T-cell (primary cell): ENCODE results near the gene SERPINC1. TPM values are rescaled to one million over a fixed set of nuclear protein-coding genes. Genes with fewer than 3 reads are reported as not detected.

Experiments used
- ATAC-seq, 4 experiments: fragments of 200-7000 bp in 3 of 4; fragments of 150-1000 bp in 1 of 4; cut with Tn5 transposase; replicated peaks in 1 of 4; 1 replicate in 3 of 4; 2 replicates in 1 of 4; pipeline ENCODE4 v1.10.0; 2021; ENCODE audit warnings: moderate library complexity in 3 of 4, mild to moderate bottlenecking in 2 of 4, moderate number of reproducible peaks in 1 of 4
- CTCF ChIA-PET, 2 donors: fragments of 300-600 bp; sonication (Branson Sonifier 250); formaldehyde crosslinking; loops; one replicate each; lab custom pipeline; 2022; ENCODE audit warnings: antibody characterized with exemption in 2 of 2; lab: Charles Lee
- POLR2A ChIA-PET, 2 donors: fragments of 300-600 bp; sonication (Branson Sonifier 250); formaldehyde crosslinking; loops; one replicate each; lab custom pipeline; 2022; ENCODE audit warnings: antibody characterized with exemption in 2 of 2; lab: Charles Lee
- DNase-seq, 35 experiments: peaks; one replicate each; pipeline versions ENCODE4 v3.0.0 to v3.0.0-alpha.2; 2013 to 2023
- H3K27ac ChIP-seq: one replicate; pipeline ENCODE4 v1.5.1; 2013; ENCODE audit warnings: low read length
- H3K27me3 ChIP-seq, 2 experiments: replicated peaks in 1 of 2; 1 replicate in 1 of 2; 2 replicates in 1 of 2; pipeline versions ENCODE4 v1.6.1 to v1.7.0; 2013; ENCODE audit warnings: low read length in 1 of 2, mixed read lengths in 1 of 2; ENCODE audit not compliant: control insufficient read depth in 2 of 2, insufficient read depth in 2 of 2; ENCODE audit errors: extremely low read depth in 1 of 2
- H3K36me3 ChIP-seq, 2 donors: 1 replicate in 1 of 2; 2 replicates in 1 of 2; pipeline versions ENCODE4 v1.6.1 to v1.7.0; 2013; ENCODE audit warnings: low read length in 1 of 2; ENCODE audit not compliant: control insufficient read depth in 2 of 2, insufficient read depth in 1 of 2; ENCODE audit errors: extremely low read depth in 1 of 2
- H3K4me1 ChIP-seq, 2 experiments: 1 replicate in 1 of 2; 2 replicates in 1 of 2; pipeline versions ENCODE4 v1.6.1 to v1.7.0; 2013; ENCODE audit warnings: low read length in 2 of 2, mixed read lengths in 1 of 2; ENCODE audit not compliant: insufficient read depth in 2 of 2, control insufficient read depth in 1 of 2; ENCODE audit errors: extremely low read depth in 1 of 2
- H3K4me3 ChIP-seq, 2 donors: 1 replicate in 1 of 2; 2 replicates in 1 of 2; pipeline versions ENCODE4 v1.5.1 to v1.7.0; 2013; ENCODE audit warnings: mild to moderate bottlenecking in 2 of 2, low read length in 1 of 2, moderate library complexity in 1 of 2; ENCODE audit not compliant: control insufficient read depth in 1 of 2; ENCODE audit errors: extremely low read depth in 1 of 2
- H3K9me3 ChIP-seq: 2 replicates; pipeline ENCODE4 v1.7.0; 2013
- H3K27ac Mint-ChIP-seq, 2 donors: one replicate each; pipeline ENCODE4 v1.8.0; 2020 to 2021; ENCODE audit warnings: mild to moderate bottlenecking in 2 of 2, mixed read lengths in 2 of 2
- H3K27me3 Mint-ChIP-seq, 2 donors: one replicate each; pipeline ENCODE4 v1.8.0; 2021 to 2022; ENCODE audit warnings: mixed read lengths in 2 of 2
- H3K36me3 Mint-ChIP-seq: one replicate; pipeline ENCODE4 v1.8.0; 2021; ENCODE audit warnings: mixed read lengths
- H3K4me1 Mint-ChIP-seq, 3 donors: one replicate each; pipeline ENCODE4 v1.8.0; 2020 to 2022; ENCODE audit warnings: mixed read lengths in 3 of 3, mild to moderate bottlenecking in 1 of 3
- H3K4me3 Mint-ChIP-seq, 3 donors: one replicate each; pipeline ENCODE4 v1.8.0; 2020 to 2022; ENCODE audit warnings: mild to moderate bottlenecking in 3 of 3, mixed read lengths in 3 of 3, moderate library complexity in 3 of 3
- H3K9me3 Mint-ChIP-seq, 3 donors: one replicate each; pipeline ENCODE4 v1.8.0; 2020 to 2022; ENCODE audit warnings: mixed read lengths in 3 of 3
- WGBS: methylation state at CpG from one replicate; pipeline ENCODE4 v1.1.5; 2013; ENCODE audit warnings: missing lambda C conversion rate; ENCODE audit not compliant: insufficient coverage; 5-methylcytosine and 5-hydroxymethylcytosine counted together
- total RNA-seq, 35 experiments: library from RNA in 6 of 35; stranded (reverse) in 6 of 35; fragments of 120-200 nt in 1 of 35; gene quantifications; one replicate each; pipeline versions ENCODE4 v1.2.1 to v1.2.4 and lab custom pipeline; 2013 to 2026

The SERPINC1 gene
- total RNA-seq, 5 donors from 2014 or later (not counting 1 experiment from before 2014, with no cell fraction given): 0.72 to 1.3 (median 0.95) TPM; not detected in 2

- Histone ChIP-seq H3K27me3 (no peaks in the 10 kb centered on the region), H3K4me1 (no peaks in the 10 kb centered on the region), H3K4me3 (no peak overlapping the region), H3K9me3 (no peaks in the 10 kb centered on the region), H3K27ac (no peak overlapping the region), H3K36me3 (peaks cover 3% of the 10 kb centered on the region in 2 donors)
- WGBS: 86% methylated on average over 1 of the region's 3 CpGs
- DNase-seq (no peak), ATAC-seq (no peak)
- Mint-ChIP-seq H3K4me3 (no peak overlapping the region), H3K27me3 (no peaks in the 10 kb centered on the region), H3K36me3 (peaks cover 26% of the 10 kb centered on the region), H3K4me1 (peaks cover 9 to 20% (median 19%) of the 10 kb centered on the region in 3 donors), H3K27ac (no peak overlapping the region), H3K9me3 (peaks cover 0 to 3% (median 0%) of the 10 kb centered on the region in 3 donors)
- CTCF ChIA-PET: no interaction called here
- POLR2A ChIA-PET: no interaction called here
These were observed 16.1 kb downstream of the SERPINC1 start for GRCh38 chr1:173900992-173901391.

DNA sequence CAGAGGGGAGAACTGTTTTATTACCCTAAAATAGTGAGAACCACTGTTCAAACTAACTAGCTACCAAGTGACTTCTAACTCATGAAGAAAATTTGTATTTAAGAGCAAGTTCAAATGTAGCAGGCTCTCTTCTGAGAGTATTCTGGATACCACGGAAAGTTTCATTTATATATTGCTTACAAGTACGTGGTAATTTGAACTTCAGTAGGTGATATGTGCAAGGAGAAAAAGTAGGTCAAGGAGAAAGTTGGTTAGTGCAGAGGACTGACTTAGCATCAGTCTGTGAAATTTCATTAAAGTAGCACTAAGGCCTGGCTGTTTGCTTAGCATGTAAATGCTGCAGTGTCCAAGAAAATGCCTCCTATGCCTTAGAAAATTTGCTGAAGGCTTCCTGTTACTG lies 16.7 kb downstream of the SERPINC1 start:
- WGBS: 44% methylated on average over 2 of the region's 2 CpGs

GRCh38 chr1:173894189-173894588 lies 22.9 kb downstream of the SERPINC1 start:
- Mint-ChIP-seq H3K27me3 (no peaks in the 10 kb centered on the region), H3K27ac (no peak overlapping the region), H3K4me3 (no peak overlapping the region), H3K4me1 (peaks cover 17 to 23% (median 18%) of the 10 kb centered on the region in 3 donors), H3K36me3 (peaks cover 43% of the 10 kb centered on the region), H3K9me3 (no peaks in the 10 kb centered on the region)
- no CpG with 5 or more reads among the region's 3 CpGs for WGBS
- peaks cover 0 to 20% of the 10 kb centered on the region in 2 donors for H3K36me3 ChIP-seq
- H3K27me3 ChIP-seq: no peaks in the 10 kb centered on the region
- ATAC-seq (no peak), DNase-seq (no peak)
- H3K4me1 ChIP-seq: no peaks in the 10 kb centered on the region
- H3K9me3 ChIP-seq: no peaks in the 10 kb centered on the region
- H3K4me3 ChIP-seq: no peak overlapping the region
- no peak overlapping the region for H3K27ac ChIP-seq
- ChIA-PET CTCF (no interaction called here), POLR2A (no interaction called here)

More for the DNA sequence above, 16.7 kb downstream of the SERPINC1 start:
- DNase-seq (no peak), ATAC-seq (no peak)
- Histone ChIP-seq H3K4me1 (no peaks in the 10 kb centered on the region), H3K4me3 (no peak overlapping the region), H3K27ac (no peak overlapping the region), H3K9me3 (no peaks in the 10 kb centered on the region), H3K36me3 (peaks cover 3% of the 10 kb centered on the region in 2 donors), H3K27me3 (no peaks in the 10 kb centered on the region)
- Mint-ChIP-seq H3K4me1 (peaks cover 9 to 20% (median 19%) of the 10 kb centered on the region in 3 donors), H3K27ac (no peak overlapping the region), H3K36me3 (peaks cover 23% of the 10 kb centered on the region), H3K9me3 (no peaks in the 10 kb centered on the region), H3K4me3 (no peak overlapping the region), H3K27me3 (no peaks in the 10 kb centered on the region)
- CTCF ChIA-PET: no interaction called here
- POLR2A ChIA-PET: no interaction called here

DNA sequence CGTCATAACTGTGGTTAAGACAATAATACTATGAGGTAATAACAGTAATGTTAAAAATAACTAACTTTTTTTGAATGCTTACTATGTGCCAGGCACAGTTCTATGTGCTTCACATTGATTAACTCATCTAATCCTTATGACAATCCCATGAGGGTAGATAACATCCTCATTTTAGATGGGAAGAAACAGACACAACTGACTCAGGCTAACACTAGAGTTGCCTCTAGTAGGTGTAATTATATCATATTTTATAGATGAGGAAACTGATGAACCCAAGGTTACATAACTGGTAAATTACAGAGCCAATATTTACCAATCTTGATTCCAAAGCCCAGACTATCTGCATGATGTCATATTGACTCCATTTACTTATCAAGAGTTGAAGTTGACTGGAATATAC lies 23.5 kb downstream of the SERPINC1 start:
- Histone ChIP-seq H3K27me3 (no peaks in the 10 kb centered on the region), H3K36me3 (peaks cover 0 to 23% of the 10 kb centered on the region in 2 donors), H3K27ac (no peak overlapping the region), H3K9me3 (no peaks in the 10 kb centered on the region), H3K4me1 (no peaks in the 10 kb centered on the region), H3K4me3 (no peak overlapping the region)
- H3K4me1 Mint-ChIP-seq: peaks cover 18 to 19% (median 19%) of the 10 kb centered on the region in 3 donors
- DNase-seq (no peak), ATAC-seq (no peak)
- CTCF ChIA-PET: no interaction called here
- H3K9me3 Mint-ChIP-seq: no peaks in the 10 kb centered on the region
- no CpG with 5 or more reads among the region's 1 CpG for WGBS
- POLR2A ChIA-PET: no interaction called here
- peaks cover 41% of the 10 kb centered on the region for H3K36me3 Mint-ChIP-seq
- no peak overlapping the region for H3K4me3 Mint-ChIP-seq
- no peaks in the 10 kb centered on the region for H3K27me3 Mint-ChIP-seq
- H3K27ac Mint-ChIP-seq: no peak overlapping the region

DNA sequence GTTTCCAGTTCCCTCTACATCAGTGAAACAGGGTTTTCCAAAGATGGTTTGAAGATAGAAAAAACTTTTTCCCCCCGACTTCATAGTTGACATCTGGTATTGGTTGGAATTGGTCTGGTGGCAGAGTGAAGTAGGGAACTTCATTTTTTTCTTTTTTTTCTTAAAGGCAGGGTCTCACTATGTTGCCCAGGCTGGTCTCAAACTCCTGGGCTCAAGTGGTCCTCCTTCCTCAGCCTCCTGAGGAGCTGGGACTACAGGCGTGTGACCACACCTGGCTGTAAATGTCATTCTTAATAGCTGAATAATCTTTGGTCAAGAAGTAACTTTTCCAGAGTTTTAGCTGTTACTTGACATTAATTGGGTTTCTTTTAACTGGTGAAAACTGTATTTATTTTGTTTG lies 27.2 kb downstream of the SERPINC1 start:
- H3K27me3 Mint-ChIP-seq: no peaks in the 10 kb centered on the region
- H3K4me1 Mint-ChIP-seq: peaks cover 34 to 46% (median 44%) of the 10 kb centered on the region in 3 donors
- H3K4me3 ChIP-seq: no peak overlapping the region
- H3K9me3 ChIP-seq: no peaks in the 10 kb centered on the region
- H3K27me3 ChIP-seq: no peaks in the 10 kb centered on the region
- peaks cover 65% of the 10 kb centered on the region for H3K36me3 Mint-ChIP-seq
- ChIA-PET POLR2A (no interaction called here), CTCF (interaction anchor here in 1 of 2 donors (0.6 kb wide), 1 partner anchor 66 kb away, joined by 3 read pairs; no protein-coding TSS in a partner anchor)
- H3K27ac ChIP-seq: no peak overlapping the region
- no peak for DNase-seq
- H3K4me1 ChIP-seq: peaks cover 9 to 13% of the 10 kb centered on the region in 2 experiments
- WGBS: no CpG with 5 or more reads among the region's 2 CpGs
- ATAC-seq: no peak
- no peak overlapping the region for H3K4me3 Mint-ChIP-seq
- peaks cover 6 to 36% of the 10 kb centered on the region in 2 donors for H3K36me3 ChIP-seq
- no peak overlapping the region for H3K27ac Mint-ChIP-seq
- H3K9me3 Mint-ChIP-seq: no peaks in the 10 kb centered on the region

DNA sequence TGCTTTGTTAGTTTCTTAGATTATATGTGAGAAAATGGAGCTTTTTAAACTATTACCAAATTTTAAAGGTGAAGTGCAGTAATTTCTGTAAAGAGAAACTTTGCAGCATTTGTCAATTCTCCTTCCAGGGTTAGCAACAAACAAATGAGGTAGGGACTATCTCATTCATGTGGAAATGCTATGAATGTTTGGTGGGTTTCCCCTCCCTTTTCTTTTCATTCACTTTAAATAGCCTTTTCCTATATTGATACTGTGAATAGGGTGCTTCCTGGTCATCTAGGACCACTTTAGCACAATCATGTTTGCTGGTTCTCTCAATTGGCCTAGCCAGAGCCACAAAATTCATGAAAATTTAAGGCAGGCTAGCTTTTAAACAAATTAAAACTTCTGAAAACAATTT lies 28.4 kb downstream of the SERPINC1 start:
- H3K27ac Mint-ChIP-seq: no peak overlapping the region
- Histone ChIP-seq H3K36me3 (peaks cover 9 to 28% of the 10 kb centered on the region in 2 donors), H3K27ac (no peak overlapping the region), H3K4me1 (peaks cover 9 to 13% of the 10 kb centered on the region in 2 experiments), H3K9me3 (no peaks in the 10 kb centered on the region), H3K27me3 (no peaks in the 10 kb centered on the region), H3K4me3 (no peak overlapping the region)
- peaks cover 34 to 46% (median 44%) of the 10 kb centered on the region in 3 donors for H3K4me1 Mint-ChIP-seq
- no peaks in the 10 kb centered on the region for H3K9me3 Mint-ChIP-seq
- H3K27me3 Mint-ChIP-seq: no peaks in the 10 kb centered on the region
- ATAC-seq (no peak), DNase-seq (no peak)
- ChIA-PET CTCF (interaction anchor here in 1 of 2 donors (0.6 kb wide), 1 partner anchor 16 kb away, joined by 3 read pairs; no protein-coding TSS in a partner anchor), POLR2A (no interaction called here)
- H3K4me3 Mint-ChIP-seq: no peak overlapping the region
- H3K36me3 Mint-ChIP-seq: peaks cover 64% of the 10 kb centered on the region
